Upper lobe of right lung (tissue), 1 donor: ENCODE results near the gene LPCAT2. TPM values are rescaled to one million over a fixed set of nuclear protein-coding genes. Genes with fewer than 3 reads are reported as not detected.
A peak's percentile ranks its signal among the peaks of the same experiment; 100 is the strongest.

Experiments used
- ATAC-seq: fragments of 200-7000 bp; cut with Tn5 transposase; one replicate; pipeline ENCODE4 v1.9.1; 2020; ENCODE audit warnings: mild to moderate bottlenecking, moderate library complexity
- DNase-seq: peaks from one replicate; pipeline ENCODE4 v3.0.0-alpha.2; 2020
- H3K27ac ChIP-seq: fragments of 200-600 bp; one replicate; pipeline ENCODE4 v1.8.0; 2022
- H3K27me3 ChIP-seq: fragments of 200-600 bp; one replicate; pipeline ENCODE4 v1.8.0; 2022; ENCODE audit warnings: mild to moderate bottlenecking
- H3K36me3 ChIP-seq: fragments of 200-600 bp; one replicate; pipeline ENCODE4 v1.8.0; 2022
- H3K4me1 ChIP-seq: fragments of 200-600 bp; one replicate; pipeline ENCODE4 v1.8.0; 2022
- H3K4me3 ChIP-seq: fragments of 200-600 bp; one replicate; pipeline ENCODE4 v1.8.0; 2022; ENCODE audit warnings: mild to moderate bottlenecking
- H3K9me3 ChIP-seq: fragments of 200-600 bp; one replicate; pipeline ENCODE4 v1.8.0; 2022
- intact Hi-C: fragments of 100-400 bp; cut with DNase I; formaldehyde crosslinking; loops from one replicate; pipeline ENCODE4 v1.11.0; 2022
- total RNA-seq: library from RNA; stranded (reverse); fragmentation: NEBNext Ultra II Directional; extraction: Animal tissue kit (Norgen Biotek cat#: 25700); gene quantifications from one replicate; pipeline ENCODE4 v1.2.1, GENCODE V29; 2021
- TF ChIP-seq, protein P1 (sequence below): fragments of 200-600 bp; IDR thresholded peaks from one replicate; pipeline ENCODE4 v1.8.0; 2022; ENCODE audit warnings: antibody characterized with exemption
- donor health status: DM: no; HTN: yes; CAD: no; lungs with severe emphysema.

The LPCAT2 gene
- total RNA-seq, 1 donor from 2014 or later: 32.8 TPM

DNA sequence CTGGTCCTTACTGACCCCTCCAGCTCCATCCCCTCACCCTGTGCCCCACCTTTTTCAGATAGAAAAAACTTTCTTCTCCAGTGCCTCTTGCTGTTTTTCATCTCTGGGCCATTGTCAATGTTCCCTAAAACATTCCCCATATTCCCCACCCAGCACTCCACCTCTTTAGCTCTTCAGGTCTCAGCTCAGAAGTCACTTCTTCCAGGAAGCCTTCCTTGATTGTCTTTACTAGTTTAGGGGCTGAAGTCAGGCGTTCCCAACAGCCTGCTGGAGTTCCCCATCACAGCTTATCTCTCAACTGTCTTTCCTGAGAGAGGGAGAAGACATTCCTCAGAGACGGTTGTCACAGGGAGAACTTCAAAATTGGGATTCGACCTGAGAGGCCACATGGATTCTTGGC is 31.1 kb upstream of the LPCAT2 start:
- no peak for ATAC-seq
- Histone ChIP-seq H3K27me3 (no peaks in the 10 kb centered on the region), H3K9me3 (no peaks in the 10 kb centered on the region), H3K4me1 (peaks cover 12% of the 10 kb centered on the region), H3K36me3 (no peaks in the 10 kb centered on the region), H3K4me3 (no peak overlapping the region), H3K27ac (peak overlapping the region; percentile 47)
- TF ChIP-seq, protein P1, sequence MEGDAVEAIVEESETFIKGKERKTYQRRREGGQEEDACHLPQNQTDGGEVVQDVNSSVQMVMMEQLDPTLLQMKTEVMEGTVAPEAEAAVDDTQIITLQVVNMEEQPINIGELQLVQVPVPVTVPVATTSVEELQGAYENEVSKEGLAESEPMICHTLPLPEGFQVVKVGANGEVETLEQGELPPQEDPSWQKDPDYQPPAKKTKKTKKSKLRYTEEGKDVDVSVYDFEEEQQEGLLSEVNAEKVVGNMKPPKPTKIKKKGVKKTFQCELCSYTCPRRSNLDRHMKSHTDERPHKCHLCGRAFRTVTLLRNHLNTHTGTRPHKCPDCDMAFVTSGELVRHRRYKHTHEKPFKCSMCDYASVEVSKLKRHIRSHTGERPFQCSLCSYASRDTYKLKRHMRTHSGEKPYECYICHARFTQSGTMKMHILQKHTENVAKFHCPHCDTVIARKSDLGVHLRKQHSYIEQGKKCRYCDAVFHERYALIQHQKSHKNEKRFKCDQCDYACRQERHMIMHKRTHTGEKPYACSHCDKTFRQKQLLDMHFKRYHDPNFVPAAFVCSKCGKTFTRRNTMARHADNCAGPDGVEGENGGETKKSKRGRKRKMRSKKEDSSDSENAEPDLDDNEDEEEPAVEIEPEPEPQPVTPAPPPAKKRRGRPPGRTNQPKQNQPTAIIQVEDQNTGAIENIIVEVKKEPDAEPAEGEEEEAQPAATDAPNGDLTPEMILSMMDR: no peak
- DNase-seq: no peak
- intact Hi-C loops: no loop called here

DNA sequence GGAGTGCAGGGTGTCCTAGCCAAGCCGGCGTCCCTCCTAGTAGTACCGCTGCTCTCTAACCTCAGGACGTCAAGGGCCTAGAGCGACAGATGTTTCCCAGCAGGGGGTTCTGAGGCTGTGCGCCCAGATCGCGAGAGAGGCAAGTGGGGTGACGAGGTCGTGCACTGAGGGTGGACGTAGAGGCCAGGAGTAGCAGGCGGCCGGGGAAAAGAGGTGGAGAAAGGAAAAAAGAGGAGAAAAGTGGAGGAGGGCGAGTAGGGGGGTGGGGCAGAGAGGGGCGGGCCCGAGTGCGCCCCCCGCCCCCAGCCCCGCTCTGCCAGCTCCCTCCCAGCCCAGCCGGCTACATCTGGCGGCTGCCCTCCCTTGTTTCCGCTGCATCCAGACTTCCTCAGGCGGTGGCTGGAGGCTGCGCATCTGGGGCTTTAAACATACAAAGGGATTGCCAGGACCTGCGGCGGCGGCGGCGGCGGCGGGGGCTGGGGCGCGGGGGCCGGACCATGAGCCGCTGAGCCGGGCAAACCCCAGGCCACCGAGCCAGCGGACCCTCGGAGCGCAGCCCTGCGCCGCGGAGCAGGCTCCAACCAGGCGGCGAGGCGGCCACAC is 29.9 kb upstream of the LPCAT2 start, which contains the start of gene MMP2:
MMP2 (plus strand) TSS at position 372 of the 603 bp plus-strand sequence. CDS start 282 bp downstream, outside the sequence.
- DNase-seq: peak; percentile 74
- TF ChIP-seq, protein P1: no peak
- ATAC-seq: peak; percentile 63
- H3K36me3 ChIP-seq: peaks cover 4% of the 10 kb centered on the region
- intact Hi-C loops: no loop called here
- no peaks in the 10 kb centered on the region for H3K9me3 ChIP-seq
- H3K4me3 ChIP-seq: peak within 1 kb of the TSS; percentile 57
- peaks cover 17% of the 10 kb centered on the region for H3K4me1 ChIP-seq
- peak within 1 kb of the TSS; percentile 88 for H3K27ac ChIP-seq
- no peaks in the 10 kb centered on the region for H3K27me3 ChIP-seq

DNA sequence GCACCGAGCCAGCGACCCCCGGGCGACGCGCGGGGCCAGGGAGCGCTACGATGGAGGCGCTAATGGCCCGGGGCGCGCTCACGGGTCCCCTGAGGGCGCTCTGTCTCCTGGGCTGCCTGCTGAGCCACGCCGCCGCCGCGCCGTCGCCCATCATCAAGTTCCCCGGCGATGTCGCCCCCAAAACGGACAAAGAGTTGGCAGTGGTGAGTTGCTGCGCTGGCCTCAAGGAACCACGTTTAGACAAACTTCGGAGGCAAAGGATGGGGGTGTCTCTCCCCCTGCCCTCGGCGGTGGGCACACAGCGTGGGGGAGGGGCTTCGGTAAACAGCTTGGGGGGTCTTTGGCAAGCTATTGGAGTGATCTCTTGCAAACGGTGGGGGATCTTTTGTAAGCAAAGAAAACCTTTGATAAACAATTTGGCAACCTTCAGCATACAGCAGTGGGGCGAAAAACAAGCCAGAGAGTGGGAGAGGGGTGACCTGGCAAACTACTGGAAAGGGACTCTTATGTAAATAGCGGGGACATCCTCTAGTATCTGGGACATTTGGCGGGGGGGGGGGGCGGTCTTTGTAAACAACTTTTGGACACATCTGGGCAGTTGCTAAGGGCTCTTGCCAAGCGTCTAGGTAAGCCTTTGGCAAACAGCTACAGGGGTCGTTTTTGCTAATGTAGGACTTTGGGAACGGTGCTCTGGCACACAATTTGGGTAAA is 29.3 kb upstream of the LPCAT2 start:
- H3K36me3 ChIP-seq: peaks cover 7% of the 10 kb centered on the region
- peak overlapping the region; percentile 57 for H3K4me3 ChIP-seq
- no peaks in the 10 kb centered on the region for H3K27me3 ChIP-seq
- intact Hi-C loops: no loop called here
- H3K4me1 ChIP-seq: peaks cover 17% of the 10 kb centered on the region
- H3K27ac ChIP-seq: peak overlapping the region; percentile 88
- H3K9me3 ChIP-seq: no peaks in the 10 kb centered on the region
- TF ChIP-seq, protein P1: no peak
- DNase-seq: no peak
- no peak for ATAC-seq

DNA sequence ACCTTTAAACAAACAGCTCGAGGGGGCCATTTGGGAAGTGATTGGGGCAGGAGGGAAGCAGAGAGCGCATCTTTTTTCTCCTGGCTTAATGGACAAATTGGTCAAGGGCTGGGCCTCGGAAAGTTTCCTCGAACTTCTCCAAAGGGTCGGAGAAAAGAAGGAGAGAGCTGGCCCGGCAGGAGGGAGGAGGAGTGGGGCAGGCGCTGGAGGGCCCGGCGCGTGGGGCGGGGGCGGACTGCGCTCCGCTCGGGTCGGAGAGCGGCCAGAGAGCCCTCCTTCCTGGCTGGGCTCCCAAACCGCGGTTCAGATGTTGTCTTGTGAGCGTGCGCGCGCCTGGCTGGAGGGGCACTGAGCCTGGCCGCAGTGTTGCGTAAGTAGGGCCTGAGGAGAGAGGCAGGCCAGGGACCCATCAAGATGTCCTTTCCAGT is 28.6 kb upstream of the LPCAT2 start:
- Histone ChIP-seq H3K9me3 (no peaks in the 10 kb centered on the region), H3K36me3 (peaks cover 13% of the 10 kb centered on the region), H3K4me1 (peaks cover 17% of the 10 kb centered on the region), H3K27me3 (no peaks in the 10 kb centered on the region), H3K27ac (peak overlapping the region; percentile 88), H3K4me3 (peak overlapping the region; percentile 57)
- DNase-seq (peak; percentile 87), ATAC-seq (peak; percentile 76)
- intact Hi-C loops: no loop called here
- TF ChIP-seq, protein P1: no peak

DNA sequence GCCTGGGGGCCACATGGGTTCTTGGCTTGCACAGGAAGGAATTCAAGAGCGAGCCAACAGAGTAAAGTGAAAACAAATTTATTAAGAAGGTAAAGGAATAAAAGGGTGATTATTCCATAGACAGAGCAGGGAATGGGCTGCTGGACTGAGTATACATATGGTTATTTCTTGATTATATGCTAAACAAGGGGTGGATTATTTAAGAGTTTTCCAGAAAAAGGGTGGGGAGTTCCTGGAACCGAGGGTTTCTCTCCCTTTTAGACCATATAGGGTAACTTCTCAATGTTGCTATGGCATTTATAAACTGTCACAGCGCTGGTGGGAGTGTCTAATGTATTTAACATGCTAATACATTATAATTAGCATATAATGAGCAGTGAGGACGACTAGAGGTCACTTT is 27.8 kb upstream of the LPCAT2 start:
- peak overlapping the region; percentile 57 for H3K4me3 ChIP-seq
- H3K27ac ChIP-seq: peak overlapping the region; percentile 17
- peaks cover 13% of the 10 kb centered on the region for H3K36me3 ChIP-seq
- H3K27me3 ChIP-seq: no peaks in the 10 kb centered on the region
- peaks cover 17% of the 10 kb centered on the region for H3K4me1 ChIP-seq
- TF ChIP-seq, protein P1: no peak
- intact Hi-C loops: no loop called here
- DNase-seq (no peak), ATAC-seq (no peak)
- H3K9me3 ChIP-seq: no peaks in the 10 kb centered on the region
